ENCODE data around the gene NCBP3.

Gene NCBP3

GRCh38 chr17:3753624-3754023 lies 92.4 kb downstream of the NCBP3 start:
- no peak for TF ChIP-seq CTCF (IDR thresholded peaks at IDR 0.05)
- Histone ChIP-seq H3K79me2 (no peaks in the 10 kb centered on the region), H3K9ac (no peak overlapping the region), H3K27me3 (ENCODE audit: control insufficient read depth, insufficient read depth, low read length) (no peaks in the 10 kb centered on the region), H3K9me3 (ENCODE audit: control insufficient read depth, low read length) (no peaks in the 10 kb centered on the region), H3K4me2 (ENCODE audit: low read length) (no peak overlapping the region), H2AFZ (no peak overlapping the region), H3K27ac (no peak overlapping the region), H3K4me1 (peaks cover 3% of the 10 kb centered on the region), H3K36me3 (ENCODE audit: control insufficient read depth, insufficient read depth, low read length) (no peaks in the 10 kb centered on the region), H3K4me3 (ENCODE audit: low read depth, low read length) (no peak overlapping the region)
